ENCODE measurements around the gene POLDIP2. TPM values are rescaled to one million over a fixed set of nuclear protein-coding genes. Genes with fewer than 3 reads are reported as not detected.

POLDIP2 gene
- total and polyA plus RNA-seq, 10 donors: 27.8 to 62.6 (median 47.6) TPM

DNA sequence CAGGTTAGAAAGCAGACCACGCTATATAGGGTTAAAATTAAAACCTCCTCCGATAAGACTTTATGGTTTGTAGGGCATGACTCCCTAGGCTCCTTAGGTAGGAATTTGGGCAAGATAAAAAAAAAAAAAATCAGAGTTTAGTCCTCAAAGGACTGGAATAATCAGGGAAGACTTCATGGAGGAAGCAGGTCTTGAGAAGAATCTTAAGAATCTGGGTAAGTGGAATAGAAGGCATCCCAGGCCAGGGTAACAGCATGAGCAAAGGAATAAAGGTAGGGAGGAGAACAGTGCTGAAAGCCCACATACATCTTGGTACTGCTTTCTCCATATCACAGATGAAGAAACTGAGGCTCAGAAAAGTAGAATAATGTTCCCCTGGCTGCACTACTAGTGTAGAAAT, 33.2 kb upstream of the POLDIP2 start:
- Histone ChIP-seq H3K4me1 (peaks cover 0 to 20% (median 6%) of the 10 kb centered on the region in 6 donors), H3K4me3 (no peak overlapping the region), H3K27ac (no peak overlapping the region), H3K9me3 (no peaks in the 10 kb centered on the region), H3K36me3 (peaks cover 0 to 83% (median 39%) of the 10 kb centered on the region in 6 donors), H3K27me3 (replicated peaks in 1 of 7) (no peaks in the 10 kb centered on the region)
- TF ChIP-seq, protein P1, sequence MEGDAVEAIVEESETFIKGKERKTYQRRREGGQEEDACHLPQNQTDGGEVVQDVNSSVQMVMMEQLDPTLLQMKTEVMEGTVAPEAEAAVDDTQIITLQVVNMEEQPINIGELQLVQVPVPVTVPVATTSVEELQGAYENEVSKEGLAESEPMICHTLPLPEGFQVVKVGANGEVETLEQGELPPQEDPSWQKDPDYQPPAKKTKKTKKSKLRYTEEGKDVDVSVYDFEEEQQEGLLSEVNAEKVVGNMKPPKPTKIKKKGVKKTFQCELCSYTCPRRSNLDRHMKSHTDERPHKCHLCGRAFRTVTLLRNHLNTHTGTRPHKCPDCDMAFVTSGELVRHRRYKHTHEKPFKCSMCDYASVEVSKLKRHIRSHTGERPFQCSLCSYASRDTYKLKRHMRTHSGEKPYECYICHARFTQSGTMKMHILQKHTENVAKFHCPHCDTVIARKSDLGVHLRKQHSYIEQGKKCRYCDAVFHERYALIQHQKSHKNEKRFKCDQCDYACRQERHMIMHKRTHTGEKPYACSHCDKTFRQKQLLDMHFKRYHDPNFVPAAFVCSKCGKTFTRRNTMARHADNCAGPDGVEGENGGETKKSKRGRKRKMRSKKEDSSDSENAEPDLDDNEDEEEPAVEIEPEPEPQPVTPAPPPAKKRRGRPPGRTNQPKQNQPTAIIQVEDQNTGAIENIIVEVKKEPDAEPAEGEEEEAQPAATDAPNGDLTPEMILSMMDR (IDR thresholded peaks at IDR 0.05 in 8 of 11, conservative IDR thresholded peaks at IDR 0.05 in 3 of 11): no peak
- TF ChIP-seq POLR2A (IDR thresholded peaks at IDR 0.05) (no peak), POLR2AphosphoS5 (IDR thresholded peaks at IDR 0.05) (no peak)
- WGBS, 5 donors: 90 to 98% (median 96%) methylated on average over 2 of the region's 2 CpGs
- intact Hi-C loops (cut with DNase I; ENCODE audit: low total_unique reads): no loop called here
- no peak for DNase-seq

DNA sequence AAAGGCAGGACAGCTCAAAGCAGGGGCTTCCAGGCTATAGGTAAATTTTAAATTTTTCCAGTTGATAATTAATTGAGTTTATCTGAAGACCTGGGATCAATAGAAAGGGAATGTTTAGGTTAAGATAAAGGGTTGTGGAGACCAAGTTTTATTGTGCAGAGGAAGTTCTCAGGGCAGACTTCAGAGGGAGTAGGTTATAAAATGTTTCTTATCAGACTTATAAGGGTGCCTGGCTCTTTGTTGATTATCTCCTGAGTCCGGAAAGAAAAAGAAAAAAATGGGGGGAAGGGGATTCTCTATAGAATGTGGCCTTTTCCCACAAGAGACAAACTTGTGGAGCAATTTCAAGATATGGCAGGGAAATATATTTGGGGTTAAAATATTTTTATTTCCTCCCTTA, 32.8 kb upstream of the POLDIP2 start:
- Histone ChIP-seq H3K4me1 (peaks cover 0 to 25% (median 10%) of the 10 kb centered on the region in 6 donors), H3K27ac (no peak overlapping the region), H3K9me3 (no peaks in the 10 kb centered on the region), H3K27me3 (replicated peaks in 1 of 7) (peaks cover 0 to under 1% (median 0%) of the 10 kb centered on the region in 7 donors), H3K4me3 (no peak overlapping the region), H3K36me3 (peaks cover 0 to 79% (median 37%) of the 10 kb centered on the region in 6 donors)
- WGBS, 5 donors: 84 to 97% (median 90%) methylated on average over 1 of the region's 1 CpG
- DNase-seq: no peak
- TF ChIP-seq, protein P1 (IDR thresholded peaks at IDR 0.05 in 8 of 11, conservative IDR thresholded peaks at IDR 0.05 in 3 of 11): no peak
- no peak for TF ChIP-seq POLR2AphosphoS5 (IDR thresholded peaks at IDR 0.05)
- TF ChIP-seq POLR2A (IDR thresholded peaks at IDR 0.05): no peak
- intact Hi-C loops (cut with DNase I; ENCODE audit: low total_unique reads): no loop called here

DNA sequence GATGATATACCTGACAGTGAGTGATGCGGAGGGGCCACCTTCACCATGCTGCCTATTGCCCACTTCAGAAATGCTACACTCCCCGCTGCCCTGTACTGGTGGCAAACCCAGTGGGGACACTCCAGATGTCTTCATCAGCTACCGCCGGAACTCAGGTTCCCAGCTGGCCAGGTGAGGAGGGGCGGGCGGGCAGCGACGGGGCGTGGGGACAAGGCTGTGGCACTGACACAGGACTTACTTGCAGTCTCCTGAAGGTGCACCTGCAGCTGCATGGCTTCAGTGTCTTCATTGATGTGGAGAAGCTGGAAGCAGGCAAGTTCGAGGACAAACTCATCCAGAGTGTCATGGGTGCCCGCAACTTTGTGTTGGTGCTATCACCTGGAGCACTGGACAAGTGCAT, 30.8 kb upstream of the POLDIP2 start:
- H3K27me3 ChIP-seq (replicated peaks in 1 of 7): peaks cover 0 to 17% (median 0%) of the 10 kb centered on the region in 7 donors
- 80 to 98% (median 96%) methylated on average over 1 to 11 of the region's 11 CpGs for whole genome bisulfite sequencing, 5 donors
- no peaks in the 10 kb centered on the region for H3K9me3 ChIP-seq
- H3K4me1 ChIP-seq: peaks cover 3 to 38% (median 22%) of the 10 kb centered on the region in 6 donors
- peaks cover 0 to 60% (median 37%) of the 10 kb centered on the region in 6 donors for H3K36me3 ChIP-seq
- no peak for TF ChIP-seq POLR2A (IDR thresholded peaks at IDR 0.05)
- no peak for TF ChIP-seq POLR2AphosphoS5 (IDR thresholded peaks at IDR 0.05)
- TF ChIP-seq, protein P1 (IDR thresholded peaks at IDR 0.05 in 8 of 11, conservative IDR thresholded peaks at IDR 0.05 in 3 of 11): no peak
- DNase-seq: no peak
- H3K4me3 ChIP-seq: peak overlapping the region in 1 of 8 donors; percentile 19
- intact Hi-C loops (cut with DNase I; ENCODE audit: low total_unique reads): no loop called here
- H3K27ac ChIP-seq: peak overlapping the region in 1 of 8 donors; percentile 67

DNA sequence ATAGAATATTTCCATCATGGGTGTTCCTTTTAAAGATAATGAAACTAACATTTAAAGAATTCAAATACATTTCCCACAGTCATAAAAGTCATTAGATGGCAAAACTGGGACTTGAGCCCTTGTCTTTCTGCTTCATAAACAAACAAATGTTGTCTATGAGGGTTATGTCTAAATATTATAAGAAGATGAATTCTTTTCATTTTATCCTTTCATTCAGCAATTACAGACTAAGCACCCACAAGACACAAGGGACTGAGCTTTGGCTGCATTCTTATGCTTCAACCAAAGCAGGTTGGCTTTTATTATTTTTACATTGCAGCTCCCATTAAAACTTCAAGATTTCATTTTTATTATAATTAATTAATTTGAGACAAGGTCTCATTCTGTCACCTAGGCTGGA, 29.1 kb upstream of the POLDIP2 start:
- intact Hi-C loops (cut with DNase I; ENCODE audit: low total_unique reads): no loop called here
- H3K4me3 ChIP-seq: peak overlapping the region in 3 of 8 donors; percentile 8 to 82 (median 51)
- H3K27me3 ChIP-seq (replicated peaks in 1 of 7): peaks cover 0 to 21% (median 0%) of the 10 kb centered on the region in 7 donors
- no peak overlapping the region for H3K27ac ChIP-seq
- TF ChIP-seq POLR2AphosphoS5 (IDR thresholded peaks at IDR 0.05): no peak
- TF ChIP-seq, protein P1 (IDR thresholded peaks at IDR 0.05 in 8 of 11, conservative IDR thresholded peaks at IDR 0.05 in 3 of 11): no peak
- TF ChIP-seq POLR2A (IDR thresholded peaks at IDR 0.05): no peak
- no peaks in the 10 kb centered on the region for H3K9me3 ChIP-seq
- peaks cover 0 to 43% (median 33%) of the 10 kb centered on the region in 6 donors for H3K36me3 ChIP-seq
- H3K4me1 ChIP-seq: peaks cover 3 to 45% (median 26%) of the 10 kb centered on the region in 6 donors
- no peak for DNase-seq

All from spleen (tissue), 11 donors.